K562 (cell line): ENCODE data around the gene NRP2. TPM values are rescaled to one million over a fixed set of nuclear protein-coding genes. Genes with fewer than 3 reads are reported as not detected.

Source experiments
- ATAC-seq: fragments of 200-7000 bp; cut with Tn5 transposase; 3 replicates; pipeline ENCODE4 v1.9.1; 2020; ENCODE audit warnings: moderate library complexity
- BruUV-seq: library from RNA; stranded (reverse); fragments of 400-500 nt; replicated peaks from 2 replicates; lab custom pipeline; 2021; lab: Mats Ljungman, UMichigan
- CTCF ChIA-PET: fragments of 300-600 bp; formaldehyde crosslinking; extraction: SDS; loops from one replicate; lab custom pipeline; 2021; ENCODE audit warnings: low intra/inter-chr PET ratio; lab: Yijun Ruan, JAX
- POLR2A ChIA-PET: fragments of 300-600, 350-650 bp; sonication (Branson Sonifier 250); formaldehyde crosslinking; extraction: SDS; loops from one replicate; lab custom pipeline; 2021; ENCODE audit warnings: antibody characterized with exemption, inconsistent platforms; lab: Yijun Ruan, JAX
- DNase-seq, 4 experiments: peaks; one replicate each; pipeline versions ENCODE4 v3.0.0 to v3.0.0-alpha.2; 2011 to 2018; ENCODE audit warnings: low spot score in 3 of 4, mixed read lengths in 3 of 4; ENCODE audit errors: extremely low read depth in 1 of 4
- FAIRE-seq: peaks from 2 replicates; lab custom pipeline; 2011; peaks lifted over from hg19 to GRCh38; lab: Jason Lieb, UNC
- H2AFZ ChIP-seq: 2 replicates; pipeline ENCODE4 v1.6.0; 2011; ENCODE audit warnings: low read depth, low read length, control low read depth, inconsistent platforms
- H3K27ac ChIP-seq: fragments of 200-600 bp; 3 replicates; pipeline ENCODE4 v1.8.0; 2011; ENCODE audit warnings: low read depth, mild to moderate bottlenecking, control low read depth, inconsistent platforms, low read length, moderate library complexity, mixed read lengths; ENCODE audit errors: extremely low read depth
- H3K27me3 ChIP-seq, 2 experiments: fragments of 300-600 bp in 1 of 2; 2 replicates in 1 of 2; 3 replicates in 1 of 2; pipeline versions ENCODE4 v1.6.0 to v1.8.0; 2011; ENCODE audit warnings: inconsistent platforms in 2 of 2, low read length in 2 of 2, mild to moderate bottlenecking in 1 of 2, mixed read lengths in 1 of 2, moderate library complexity in 1 of 2; ENCODE audit not compliant: control insufficient read depth in 2 of 2, insufficient read depth in 2 of 2
- H3K36me3 ChIP-seq: fragments of 300-600 bp; 3 replicates; pipeline ENCODE4 v1.8.0; 2011; ENCODE audit warnings: mild to moderate bottlenecking, low read length, inconsistent platforms; ENCODE audit not compliant: control insufficient read depth, insufficient read depth
- H3K4me1 ChIP-seq, 2 experiments: fragments of 200-600 bp in 1 of 2; replicated peaks in 1 of 2; 2 replicates in 1 of 2; 3 replicates in 1 of 2; pipeline versions ENCODE4 v1.5.1 to v1.8.0; 2011; ENCODE audit warnings: inconsistent platforms in 2 of 2, low read length in 2 of 2, mild to moderate bottlenecking in 1 of 2, mixed read lengths in 1 of 2, moderate library complexity in 1 of 2; ENCODE audit not compliant: control insufficient read depth in 2 of 2, insufficient read depth in 2 of 2
- H3K4me2 ChIP-seq: 2 replicates; pipeline ENCODE4 v1.6.1; 2011; ENCODE audit warnings: low read length, control low read depth, inconsistent platforms, mixed read lengths; ENCODE audit not compliant: insufficient read depth
- H3K4me3 ChIP-seq: fragments of 200-600 bp; sonication (generic), shearing (Covaris generic); 2 replicates; pipeline ENCODE4 v1.5.1; 2016; ENCODE audit warnings: control low read depth, inconsistent platforms
- H3K79me2 ChIP-seq: fragments of 200-600 bp; 3 replicates; pipeline ENCODE4 v1.8.0; 2011; ENCODE audit warnings: low read length, inconsistent platforms; ENCODE audit not compliant: control insufficient read depth, insufficient read depth
- H3K9ac ChIP-seq, 2 experiments: 2 replicates each; pipeline versions ENCODE4 v1.6.0 to v1.6.1; 2011; ENCODE audit warnings: low read depth in 2 of 2, low read length in 2 of 2, control low read depth in 1 of 2, inconsistent platforms in 1 of 2, mild to moderate bottlenecking in 1 of 2, mixed read lengths in 1 of 2; ENCODE audit not compliant: insufficient read depth in 1 of 2
- H3K9me1 ChIP-seq: one replicate; pipeline ENCODE4 v1.6.0; 2011; ENCODE audit warnings: inconsistent platforms, mild to moderate bottlenecking, low read length, moderate library complexity; ENCODE audit not compliant: control insufficient read depth, insufficient read depth
- H3K9me3 ChIP-seq: replicated peaks from 2 replicates; pipeline ENCODE4 v1.5.1; 2011; ENCODE audit warnings: low read depth, low read length, inconsistent platforms; ENCODE audit not compliant: control insufficient read depth, insufficient read depth
- H4K20me1 ChIP-seq: replicated peaks from 2 replicates; pipeline ENCODE4 v1.6.1; 2011; ENCODE audit warnings: low read length, inconsistent platforms, mixed read lengths; ENCODE audit not compliant: control insufficient read depth, insufficient read depth
- ARID1B ChIP-seq: fragments of 450-650 bp; IDR thresholded peaks from 2 replicates; pipeline ENCODE4 v1.6.1; 2016; ENCODE audit warnings: antibody characterized with exemption, mild to moderate bottlenecking, inconsistent platforms
- BRF1 ChIP-seq: IDR thresholded peaks from 3 replicates; pipeline ENCODE4 v1.6.1; 2011; ENCODE audit warnings: borderline replicate concordance, mild to moderate bottlenecking; ENCODE audit not compliant: insufficient read length; ENCODE audit errors: extremely low read depth
- CHD2 ChIP-seq: IDR thresholded peaks from 2 replicates; pipeline ENCODE4 v1.6.1; 2011; ENCODE audit warnings: low read depth, low read length
- ELF1 ChIP-seq: fragments of 200-800 bp; sonication (Bioruptor generic); IDR thresholded peaks from 2 replicates; pipeline ENCODE4 v1.6.1; 2016; ENCODE audit warnings: missing genetic modification characterization, missing compliant biosample characterization
- EZH2 ChIP-seq: IDR thresholded peaks from 2 replicates; pipeline ENCODE4 v1.6.1; 2012; ENCODE audit warnings: low read depth, mild to moderate bottlenecking, inconsistent platforms, low read length, borderline replicate concordance
- KLF16 ChIP-seq: IDR thresholded peaks from 2 replicates; pipeline ENCODE4 v1.6.1; 2016; ENCODE audit warnings: antibody characterized with exemption
- MIER1 ChIP-seq: fragments of 450-650 bp; IDR thresholded peaks from 2 replicates; pipeline ENCODE4 v1.6.1; 2016; ENCODE audit warnings: antibody characterized with exemption, mild to moderate bottlenecking, low read depth
- NR2C1 ChIP-seq, 2 experiments: fragments of 450-650 bp; IDR thresholded peaks; 2 replicates each; pipeline ENCODE4 v1.6.1; 2017; ENCODE audit warnings: mild to moderate bottlenecking in 2 of 2, antibody characterized with exemption in 1 of 2, inconsistent platforms in 1 of 2, missing compliant biosample characterization in 1 of 2, missing genetic modification characterization in 1 of 2
- SETDB1 ChIP-seq: IDR thresholded peaks from one replicate; pipeline ENCODE4 v1.6.1; 2012; ENCODE audit warnings: low read length, control low read depth, inconsistent platforms
- SRF ChIP-seq, 2 experiments: fragments of 250-450, 450-650 bp in 1 of 2; sonication (Bioruptor Pico) in 1 of 2; sonication (generic) in 1 of 2; formaldehyde crosslinking; IDR thresholded peaks; 2 replicates each; pipeline versions ENCODE4 v1.5.0 to v1.5.1; 2020 to 2022; ENCODE audit warnings: mild to moderate bottlenecking in 1 of 2, missing genetic modification reagents in 1 of 2
- ZFP36 ChIP-seq: fragments of 150-350 bp; IDR thresholded peaks from 2 replicates; pipeline ENCODE4 v1.6.1; 2018; ENCODE audit warnings: low read length, low read depth; ENCODE audit not compliant: partially characterized antibody
- ZKSCAN3 ChIP-seq: fragments of 250-450 bp; sonication (Bioruptor Pico); IDR thresholded peaks from 2 replicates; pipeline ENCODE4 v1.4.0; 2020
- ZNF24 ChIP-seq: fragments of 450-650 bp; IDR thresholded peaks from 2 replicates; pipeline ENCODE4 v1.6.1; 2016
- WGBS: fragments of 100-300 bp; shearing (Covaris generic); methylation state at CpG from one replicate; pipeline ENCODE4 v1.1.6; 2016; ENCODE audit warnings: low coverage, mixed read lengths; ENCODE audit not compliant: insufficient coverage; ENCODE audit errors: missing lambda C conversion rate; 5-methylcytosine and 5-hydroxymethylcytosine counted together
- in situ Hi-C: fragments of 300-500 bp; cut with MboI; formaldehyde crosslinking; loops from 4 replicates; pipeline ENCODE4 v1.15.0; 2018; ENCODE audit warnings: inconsistent platforms, mixed read lengths
- intact Hi-C: fragments of 100-400 bp; cut with micrococcal nuclease; formaldehyde crosslinking; loops from 2 replicates; pipeline ENCODE4 v1.14.2; 2022
- polyA plus RNA-seq, 8 experiments: library from polyadenylated mRNA; depleted of rRNA in 4 of 8; stranded (reverse) in 5 of 8; unstranded in 3 of 8; fragments of >200 nt; fragmentation: Nextera tagmentation in 2 of 8; fragmentation: Illumina TruSeq in 1 of 8; extraction: Ambion mirVana in 2 of 8; extraction: Trizol in 1 of 8; gene quantifications; 2 replicates each; pipeline versions ENCODE4 v1.2.1 to v1.2.3, GENCODE V29; 2011 to 2014; ENCODE audit warnings: inconsistent platforms in 1 of 8, missing spikeins in 1 of 8
- total RNA-seq, 7 experiments: library from RNA; depleted of rRNA in 6 of 7; stranded (reverse); fragments of >200 nt in 6 of 7; fragmentation: Illumina TruSeq in 2 of 7; extraction: Trizol in 2 of 7; gene quantifications; 2 replicates each; pipeline versions ENCODE4 v1.2.1 to v1.2.3, GENCODE V29; 2011 to 2021; ENCODE audit warnings: low replicate concordance in 1 of 7
- TF ChIP-seq, protein P1 (sequence below): fragments of 450-650 bp; conservative IDR thresholded peaks from 2 replicates; pipeline ENCODE4 v1.6.1; 2016; ENCODE audit warnings: missing genetic modification characterization, low read depth, mild to moderate bottlenecking, control low read depth, missing compliant biosample characterization
- TF ChIP-seq, protein P2 (sequence below): IDR thresholded peaks from 2 replicates; pipeline ENCODE4 v1.6.1; 2014; ENCODE audit warnings: antibody characterized with exemption
- TF ChIP-seq, protein P3 (sequence below): fragments of 250-450 bp; sonication (Bioruptor Pico); IDR thresholded peaks from 2 replicates; pipeline ENCODE4 v1.5.0; 2021; ENCODE audit warnings: mild to moderate bottlenecking, borderline replicate concordance
- TF ChIP-seq, protein P4 (sequence below): fragments of 450-650 bp; IDR thresholded peaks from 2 replicates; pipeline ENCODE4 v1.6.1; 2017; ENCODE audit warnings: mild to moderate bottlenecking, moderate library complexity

NRP2 gene
- total and polyA plus RNA-seq, 9 of the 15 experiments (the other 6 are each of a cell fraction or from before 2014, with no cell fraction given) = 0.05 to 0.31 (median 0.15) TPM; not detected in 5

DNA sequence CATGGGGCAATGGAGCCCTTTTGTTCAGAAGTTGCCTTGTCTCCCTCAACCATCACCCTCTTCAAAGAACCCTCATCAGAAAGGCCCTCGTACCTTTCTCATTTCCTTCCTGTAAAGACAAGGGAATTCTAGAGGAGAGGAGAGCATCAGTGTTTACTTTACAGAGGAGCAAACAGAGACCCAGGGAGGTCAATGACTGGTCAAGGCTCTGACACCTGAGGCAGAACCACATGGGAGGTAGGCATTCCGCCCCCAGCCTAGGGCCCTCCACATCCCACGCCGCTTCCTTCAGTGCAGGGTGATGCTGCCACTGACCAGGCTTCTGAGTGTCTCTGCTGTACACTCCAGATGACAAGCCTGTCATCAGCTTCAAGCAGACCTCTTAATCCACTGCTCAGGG, 104.7 kb downstream of the NRP2 start:
- FAIRE-seq = no peak
- H3K4me2 ChIP-seq = no peak overlapping the region
- intact Hi-C loops = no loop called here

More for the DNA sequence above, 104.7 kb downstream of the NRP2 start:
- in situ Hi-C loops = loop anchor here (10.0 kb wide), 1 partner anchor 138 kb away; no protein-coding TSS in a partner anchor
- Histone ChIP-seq H2AFZ (no peak overlapping the region), H3K9me3 (no peaks in the 10 kb centered on the region), H3K36me3 (no peaks in the 10 kb centered on the region), H3K9me1 (no peaks in the 10 kb centered on the region), H3K79me2 (no peaks in the 10 kb centered on the region), H3K27ac (no peak overlapping the region), H4K20me1 (no peaks in the 10 kb centered on the region), H3K4me3 (no peak overlapping the region), H3K4me1 (no peaks in the 10 kb centered on the region), H3K27me3 (no peaks in the 10 kb centered on the region; a peak in 1 of 5 replicates), H3K9ac (no peak overlapping the region)
- TF ChIP-seq ARID1B (no peak), ZFP36 (no peak), KLF16 (no peak), NR2C1 (IDR thresholded peaks at IDR 0.05) (no peak), NR2C1 (tag; IDR thresholded peaks at IDR 0.05) (no peak), SRF (CRISPR knock-in tag; IDR thresholded peaks at IDR 0.05) (no peak), CHD2 (no peak), EZH2 (no peak), MIER1 (no peak), ZKSCAN3 (no peak), ELF1 (tag) (no peak), BRF1 (no peak), SETDB1 (no peak), ZNF24 (no peak)
- TF ChIP-seq, protein P1, sequence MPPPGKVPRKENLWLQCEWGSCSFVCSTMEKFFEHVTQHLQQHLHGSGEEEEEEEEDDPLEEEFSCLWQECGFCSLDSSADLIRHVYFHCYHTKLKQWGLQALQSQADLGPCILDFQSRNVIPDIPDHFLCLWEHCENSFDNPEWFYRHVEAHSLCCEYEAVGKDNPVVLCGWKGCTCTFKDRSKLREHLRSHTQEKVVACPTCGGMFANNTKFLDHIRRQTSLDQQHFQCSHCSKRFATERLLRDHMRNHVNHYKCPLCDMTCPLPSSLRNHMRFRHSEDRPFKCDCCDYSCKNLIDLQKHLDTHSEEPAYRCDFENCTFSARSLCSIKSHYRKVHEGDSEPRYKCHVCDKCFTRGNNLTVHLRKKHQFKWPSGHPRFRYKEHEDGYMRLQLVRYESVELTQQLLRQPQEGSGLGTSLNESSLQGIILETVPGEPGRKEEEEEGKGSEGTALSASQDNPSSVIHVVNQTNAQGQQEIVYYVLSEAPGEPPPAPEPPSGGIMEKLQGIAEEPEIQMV (tag) = no peak
- TF ChIP-seq, protein P2, sequence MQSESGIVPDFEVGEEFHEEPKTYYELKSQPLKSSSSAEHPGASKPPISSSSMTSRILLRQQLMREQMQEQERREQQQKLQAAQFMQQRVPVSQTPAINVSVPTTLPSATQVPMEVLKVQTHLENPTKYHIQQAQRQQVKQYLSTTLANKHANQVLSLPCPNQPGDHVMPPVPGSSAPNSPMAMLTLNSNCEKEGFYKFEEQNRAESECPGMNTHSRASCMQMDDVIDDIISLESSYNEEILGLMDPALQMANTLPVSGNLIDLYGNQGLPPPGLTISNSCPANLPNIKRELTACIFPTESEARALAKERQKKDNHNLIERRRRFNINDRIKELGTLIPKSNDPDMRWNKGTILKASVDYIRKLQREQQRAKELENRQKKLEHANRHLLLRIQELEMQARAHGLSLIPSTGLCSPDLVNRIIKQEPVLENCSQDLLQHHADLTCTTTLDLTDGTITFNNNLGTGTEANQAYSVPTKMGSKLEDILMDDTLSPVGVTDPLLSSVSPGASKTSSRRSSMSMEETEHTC = no peak
- TF ChIP-seq, protein P3, sequence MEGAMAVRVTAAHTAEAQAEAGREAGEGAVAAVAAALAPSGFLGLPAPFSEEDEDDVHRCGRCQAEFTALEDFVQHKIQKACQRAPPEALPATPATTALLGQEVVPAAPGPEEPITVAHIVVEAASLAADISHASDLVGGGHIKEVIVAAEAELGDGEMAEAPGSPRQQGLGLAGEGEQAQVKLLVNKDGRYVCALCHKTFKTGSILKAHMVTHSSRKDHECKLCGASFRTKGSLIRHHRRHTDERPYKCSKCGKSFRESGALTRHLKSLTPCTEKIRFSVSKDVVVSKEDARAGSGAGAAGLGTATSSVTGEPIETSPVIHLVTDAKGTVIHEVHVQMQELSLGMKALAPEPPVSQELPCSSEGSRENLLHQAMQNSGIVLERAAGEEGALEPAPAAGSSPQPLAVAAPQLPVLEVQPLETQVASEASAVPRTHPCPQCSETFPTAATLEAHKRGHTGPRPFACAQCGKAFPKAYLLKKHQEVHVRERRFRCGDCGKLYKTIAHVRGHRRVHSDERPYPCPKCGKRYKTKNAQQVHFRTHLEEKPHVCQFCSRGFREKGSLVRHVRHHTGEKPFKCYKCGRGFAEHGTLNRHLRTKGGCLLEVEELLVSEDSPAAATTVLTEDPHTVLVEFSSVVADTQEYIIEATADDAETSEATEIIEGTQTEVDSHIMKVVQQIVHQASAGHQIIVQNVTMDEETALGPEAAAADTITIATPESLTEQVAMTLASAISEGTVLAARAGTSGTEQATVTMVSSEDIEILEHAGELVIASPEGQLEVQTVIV (CRISPR knock-in tag) = no peak
- TF ChIP-seq, protein P4, sequence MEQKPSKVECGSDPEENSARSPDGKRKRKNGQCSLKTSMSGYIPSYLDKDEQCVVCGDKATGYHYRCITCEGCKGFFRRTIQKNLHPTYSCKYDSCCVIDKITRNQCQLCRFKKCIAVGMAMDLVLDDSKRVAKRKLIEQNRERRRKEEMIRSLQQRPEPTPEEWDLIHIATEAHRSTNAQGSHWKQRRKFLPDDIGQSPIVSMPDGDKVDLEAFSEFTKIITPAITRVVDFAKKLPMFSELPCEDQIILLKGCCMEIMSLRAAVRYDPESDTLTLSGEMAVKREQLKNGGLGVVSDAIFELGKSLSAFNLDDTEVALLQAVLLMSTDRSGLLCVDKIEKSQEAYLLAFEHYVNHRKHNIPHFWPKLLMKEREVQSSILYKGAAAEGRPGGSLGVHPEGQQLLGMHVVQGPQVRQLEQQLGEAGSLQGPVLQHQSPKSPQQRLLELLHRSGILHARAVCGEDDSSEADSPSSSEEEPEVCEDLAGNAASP = no peak
- 0% methylated on average over 4 of the region's 4 CpGs for WGBS
- ChIA-PET POLR2A (no interaction called here), CTCF (no interaction called here)
- no TSS peak for BruUV-seq
- DNase-seq = no peak
- ATAC-seq = no peak
